LNCAP (cell line): ENCODE results near the gene PAXIP1.
A peak's percentile ranks its signal among the peaks of the same experiment; 100 is the strongest.

ENCODE experiments used
- TF ChIP-seq, protein P1 (sequence below): fragments of 450-650 bp; IDR thresholded peaks from 2 replicates; pipeline ENCODE4 v1.5.1; 2017; ENCODE audit warnings: mild to moderate bottlenecking

PAXIP1 gene

DNA sequence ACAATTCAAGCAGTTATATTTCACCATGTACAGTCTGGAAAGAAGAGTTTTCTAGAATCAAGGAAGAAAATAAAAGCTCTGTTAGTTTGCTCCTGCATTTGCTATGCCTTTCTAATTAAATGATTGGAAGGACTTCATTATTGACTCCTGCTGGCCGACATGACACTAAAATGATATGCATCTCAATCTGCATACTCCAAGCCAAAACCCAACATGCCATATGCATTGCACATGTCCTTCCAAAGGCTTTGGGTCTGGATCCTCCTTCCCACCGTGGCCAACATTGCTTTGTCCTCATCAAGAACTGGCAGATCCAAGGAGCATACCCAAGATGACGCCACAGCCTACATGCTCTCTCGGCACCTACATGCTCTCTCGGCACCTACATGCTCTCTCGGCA is 46.5 kb downstream of the PAXIP1 start:
- TF ChIP-seq, protein P1, sequence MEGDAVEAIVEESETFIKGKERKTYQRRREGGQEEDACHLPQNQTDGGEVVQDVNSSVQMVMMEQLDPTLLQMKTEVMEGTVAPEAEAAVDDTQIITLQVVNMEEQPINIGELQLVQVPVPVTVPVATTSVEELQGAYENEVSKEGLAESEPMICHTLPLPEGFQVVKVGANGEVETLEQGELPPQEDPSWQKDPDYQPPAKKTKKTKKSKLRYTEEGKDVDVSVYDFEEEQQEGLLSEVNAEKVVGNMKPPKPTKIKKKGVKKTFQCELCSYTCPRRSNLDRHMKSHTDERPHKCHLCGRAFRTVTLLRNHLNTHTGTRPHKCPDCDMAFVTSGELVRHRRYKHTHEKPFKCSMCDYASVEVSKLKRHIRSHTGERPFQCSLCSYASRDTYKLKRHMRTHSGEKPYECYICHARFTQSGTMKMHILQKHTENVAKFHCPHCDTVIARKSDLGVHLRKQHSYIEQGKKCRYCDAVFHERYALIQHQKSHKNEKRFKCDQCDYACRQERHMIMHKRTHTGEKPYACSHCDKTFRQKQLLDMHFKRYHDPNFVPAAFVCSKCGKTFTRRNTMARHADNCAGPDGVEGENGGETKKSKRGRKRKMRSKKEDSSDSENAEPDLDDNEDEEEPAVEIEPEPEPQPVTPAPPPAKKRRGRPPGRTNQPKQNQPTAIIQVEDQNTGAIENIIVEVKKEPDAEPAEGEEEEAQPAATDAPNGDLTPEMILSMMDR = no peak

GRCh38 chr7:154953006-154953684 is 49.8 kb downstream of the PAXIP1 start:
- TF ChIP-seq, protein P1 = peak; percentile 89

DNA sequence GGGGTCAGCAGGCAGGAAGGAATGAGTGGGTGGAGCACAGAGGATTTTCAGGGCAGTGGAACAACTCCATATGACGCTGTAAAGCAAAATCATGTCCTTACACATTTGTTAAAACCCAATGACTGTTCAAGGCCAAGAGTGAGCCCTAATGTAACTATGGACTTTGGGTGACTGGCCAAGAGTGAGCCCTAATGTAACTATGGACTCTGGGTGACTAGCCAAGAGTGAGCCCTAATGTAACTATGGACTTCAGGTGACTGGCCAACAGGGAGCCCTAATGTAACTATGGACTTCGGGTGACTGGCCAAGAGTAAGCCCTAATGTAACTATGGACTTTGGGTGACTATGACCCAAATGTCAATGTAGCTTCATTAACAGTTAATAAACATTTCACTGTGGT is 52.0 kb downstream of the PAXIP1 start:
- TF ChIP-seq, protein P1 = no peak

DNA sequence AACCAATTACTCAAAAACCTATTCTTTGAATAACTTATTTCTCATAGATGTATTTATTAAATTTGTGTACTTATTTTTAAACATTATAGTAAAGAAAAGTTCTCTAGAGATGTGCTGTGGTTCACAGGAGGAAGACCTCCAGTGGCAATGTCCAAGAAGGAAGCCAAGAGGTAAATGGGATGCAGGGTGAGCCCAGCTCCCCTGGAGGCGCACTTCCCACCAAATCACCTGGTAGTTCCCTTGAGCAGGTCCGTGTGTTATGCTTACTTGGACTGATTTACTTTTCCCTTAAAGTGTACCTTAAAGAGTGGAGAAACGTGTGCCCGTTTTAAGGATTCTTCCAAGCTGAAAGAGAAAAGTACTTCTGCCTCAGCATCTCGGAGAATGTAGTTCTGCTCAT is 55.3 kb downstream of the PAXIP1 start:
- TF ChIP-seq, protein P1 = no peak

- TF ChIP-seq, protein P1 = no peak
These were observed 56.8 kb downstream of the PAXIP1 start for GRCh38 chr7:154946166-154946565.

GRCh38 chr7:154943906-154944305 is 59.0 kb downstream of the PAXIP1 start:
- TF ChIP-seq, protein P1 = no peak

DNA sequence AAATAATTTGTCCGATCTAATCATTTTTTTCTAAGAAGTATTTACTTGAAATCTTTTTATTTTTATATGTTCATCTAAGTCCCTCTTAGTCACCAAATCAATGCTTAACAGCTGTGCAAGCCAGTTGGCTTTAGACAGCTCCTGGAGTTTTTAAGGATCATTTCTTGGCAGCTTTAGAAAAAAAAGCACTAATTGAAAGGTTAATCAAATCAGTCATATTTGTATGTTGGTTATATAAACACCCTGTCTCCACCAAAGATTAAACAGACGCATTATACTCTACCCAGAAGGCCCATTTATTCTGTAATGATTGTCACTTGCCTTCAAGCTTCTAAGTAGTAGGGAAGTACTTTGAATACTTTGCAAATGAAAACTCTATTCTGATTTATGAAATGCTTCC is 60.2 kb downstream of the PAXIP1 start:
- TF ChIP-seq, protein P1 = no peak

DNA sequence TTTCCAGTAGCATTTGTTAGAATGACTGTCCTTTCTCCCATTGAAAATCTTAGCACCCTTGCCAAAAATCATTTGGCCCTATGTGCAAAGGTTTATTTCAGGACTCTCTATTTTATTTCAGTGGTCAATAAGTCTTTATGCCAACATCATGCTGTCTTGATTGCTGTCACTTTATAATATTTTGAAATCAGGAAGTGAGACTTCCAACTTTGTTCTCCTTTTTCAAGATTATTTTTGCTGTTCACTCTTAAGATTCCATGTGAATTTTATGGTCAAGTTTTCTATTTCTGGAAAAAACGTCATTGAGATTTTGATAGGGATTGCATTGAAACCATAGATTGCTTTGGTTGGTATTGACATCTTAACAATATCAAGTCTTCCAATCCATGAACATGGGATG is 65.1 kb downstream of the PAXIP1 start:
- TF ChIP-seq, protein P1 = no peak
